ENCODE results near the gene TRAPPC10. TPM values are rescaled to one million over a fixed set of nuclear protein-coding genes. Genes with fewer than 3 reads are reported as not detected.

TRAPPC10 gene
- polyA plus RNA-seq, 3 donors: 32.5 to 39.4 (median 39.1) TPM

GRCh38 chr21:43997766-43998742 is 14.1 kb upstream of the TRAPPC10 start:
- no peak for DNase-seq (ENCODE audit: low read depth in 3 of 3, low spot score in 2 of 3)

DNA sequence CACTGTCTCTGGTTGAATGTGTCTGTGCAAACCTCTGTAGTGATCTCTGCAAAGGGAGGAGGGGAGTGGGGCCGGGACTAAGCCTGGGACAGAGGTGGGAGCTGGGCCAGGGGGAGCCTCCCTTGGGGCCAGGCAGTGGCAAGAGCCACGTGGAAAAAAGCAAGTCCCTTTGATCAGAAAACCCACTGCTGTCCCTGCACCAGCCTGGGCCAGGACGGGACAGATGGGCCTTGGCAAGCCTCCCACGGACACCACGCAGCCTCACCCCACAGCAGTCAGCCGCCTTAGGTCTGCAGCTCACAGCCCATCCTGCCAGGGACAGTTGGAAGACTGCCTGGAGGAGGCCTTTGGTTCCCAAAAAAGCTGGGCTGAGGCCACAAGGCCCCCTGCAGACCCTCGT is 11.7 kb upstream of the TRAPPC10 start:
- no peak for DNase-seq (ENCODE audit: low read depth in 3 of 3, low spot score in 2 of 3)

DNA sequence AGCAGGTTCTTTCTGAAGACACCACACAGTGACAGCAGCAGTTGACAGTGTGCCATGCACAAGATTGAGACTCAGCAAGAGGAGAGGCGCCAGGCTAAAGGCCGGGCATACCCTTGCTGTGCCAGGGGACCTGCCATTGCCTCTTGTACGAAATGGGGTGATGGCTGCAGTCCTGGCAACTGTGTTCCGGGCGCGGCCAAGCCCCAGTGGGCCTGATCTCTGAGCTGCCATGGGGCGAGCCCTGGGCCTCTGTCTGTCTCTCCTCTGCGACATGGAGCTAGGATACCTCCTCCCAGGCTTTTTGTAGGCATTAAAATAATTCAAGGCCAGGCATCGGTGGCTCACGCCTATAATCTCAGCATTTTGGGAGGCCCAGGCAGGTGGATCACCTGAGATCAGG is 9.6 kb upstream of the TRAPPC10 start:
- DNase-seq (ENCODE audit: low read depth in 3 of 3, low spot score in 2 of 3): no peak

- DNase-seq (ENCODE audit: low read depth in 3 of 3, low spot score in 2 of 3): no peak
Measured at GRCh38 chr21:44003307-44003966, 8.7 kb upstream of the TRAPPC10 start.

DNA sequence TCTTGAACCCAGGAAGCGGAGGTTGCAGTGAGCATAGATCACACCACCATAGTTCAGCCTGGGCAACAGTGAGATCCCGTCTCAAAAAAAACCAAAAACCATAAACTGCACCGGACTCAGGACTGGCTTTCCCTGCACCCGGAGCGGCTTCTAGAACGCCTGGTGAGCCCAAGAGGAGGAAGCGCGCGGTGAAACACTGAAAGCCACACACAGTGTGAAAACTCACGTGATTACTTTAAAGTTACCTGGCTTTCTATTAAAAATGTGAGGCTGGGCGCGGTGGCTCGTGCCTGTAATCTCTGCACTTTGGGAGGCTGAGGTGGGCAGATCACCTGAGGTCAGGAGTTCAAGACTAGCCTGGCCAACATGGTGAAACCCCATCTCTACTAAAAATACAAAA is 7.0 kb upstream of the TRAPPC10 start:
- no peak for DNase-seq (ENCODE audit: low read depth in 3 of 3, low spot score in 2 of 3)

- DNase-seq (ENCODE audit: low read depth in 3 of 3, low spot score in 2 of 3): no peak
Measured at GRCh38 chr21:44005593-44005992, 6.5 kb upstream of the TRAPPC10 start.

GRCh38 chr21:44006017-44006619 is 6.0 kb upstream of the TRAPPC10 start:
- no peak for DNase-seq (ENCODE audit: low read depth in 3 of 3, low spot score in 2 of 3)

GRCh38 chr21:44006656-44007055 is 5.5 kb upstream of the TRAPPC10 start:
- DNase-seq (ENCODE audit: low read depth in 3 of 3, low spot score in 2 of 3): no peak

DNA sequence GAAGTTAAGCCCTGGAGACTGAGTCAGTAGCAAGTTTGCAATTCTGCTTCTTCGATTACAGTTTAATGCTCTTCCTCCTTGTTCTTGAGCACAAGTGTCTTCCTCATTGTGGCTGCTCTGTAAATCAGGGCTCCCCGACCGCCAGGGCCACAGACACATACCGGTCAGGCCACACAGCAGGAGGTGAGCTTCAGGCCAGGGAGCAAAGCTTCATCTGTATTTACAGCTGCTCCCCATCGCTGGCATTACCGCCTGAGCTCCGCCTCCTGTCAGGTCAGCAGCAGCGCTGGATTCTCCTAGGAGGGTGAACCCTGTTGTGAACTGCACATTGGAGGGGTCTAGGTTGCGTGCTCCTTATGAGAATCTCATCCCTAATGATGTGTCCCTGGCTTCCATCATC is 1.7 kb upstream of the TRAPPC10 start:
- DNase-seq (ENCODE audit: low read depth in 3 of 3, low spot score in 2 of 3): no peak

- no peak for DNase-seq (ENCODE audit: low read depth in 3 of 3, low spot score in 2 of 3)
Measured at GRCh38 chr21:44011123-44011522, 986 bp upstream of the TRAPPC10 start.

GRCh38 chr21:44012474-44013379 is 618 bp downstream of the TRAPPC10 start:
- DNase-seq (ENCODE audit: low read depth in 3 of 3, low spot score in 2 of 3): no peak

DNA sequence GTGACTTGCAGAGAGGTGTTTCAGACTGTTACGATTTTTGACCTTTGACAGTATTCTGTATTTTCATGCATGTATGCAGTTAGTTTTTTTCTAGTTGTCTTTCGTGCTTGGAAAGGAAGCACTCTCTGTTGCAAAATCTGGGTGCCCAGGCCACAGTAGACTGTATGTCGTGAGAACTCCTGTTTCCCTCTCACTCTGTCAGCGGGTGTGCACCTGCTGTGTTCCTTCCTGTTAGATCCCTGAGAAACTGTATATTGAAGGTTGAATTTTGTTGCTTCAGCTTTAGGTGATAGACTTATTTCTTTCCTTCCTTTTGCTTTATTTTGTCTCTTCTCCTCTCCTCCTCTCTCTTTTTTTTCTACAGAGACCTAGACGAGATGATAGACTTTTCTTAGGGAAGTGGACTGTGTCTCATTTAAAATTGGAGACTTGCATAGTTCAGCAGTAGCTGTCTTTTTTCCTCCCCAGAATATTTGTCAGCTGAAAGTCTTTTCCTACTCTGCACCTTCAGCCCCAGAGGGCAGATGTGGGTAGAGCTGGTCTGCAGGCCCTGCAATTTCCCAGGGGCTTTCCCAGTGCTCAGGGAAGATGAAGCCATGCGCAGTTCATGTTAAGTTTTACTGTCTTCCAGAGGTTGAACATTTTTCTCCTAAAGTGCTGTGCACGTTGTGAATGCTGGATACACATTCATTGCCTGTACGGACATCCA is 1.4 kb downstream of the TRAPPC10 start:
- DNase-seq (ENCODE audit: low read depth in 3 of 3, low spot score in 2 of 3): no peak

DNA sequence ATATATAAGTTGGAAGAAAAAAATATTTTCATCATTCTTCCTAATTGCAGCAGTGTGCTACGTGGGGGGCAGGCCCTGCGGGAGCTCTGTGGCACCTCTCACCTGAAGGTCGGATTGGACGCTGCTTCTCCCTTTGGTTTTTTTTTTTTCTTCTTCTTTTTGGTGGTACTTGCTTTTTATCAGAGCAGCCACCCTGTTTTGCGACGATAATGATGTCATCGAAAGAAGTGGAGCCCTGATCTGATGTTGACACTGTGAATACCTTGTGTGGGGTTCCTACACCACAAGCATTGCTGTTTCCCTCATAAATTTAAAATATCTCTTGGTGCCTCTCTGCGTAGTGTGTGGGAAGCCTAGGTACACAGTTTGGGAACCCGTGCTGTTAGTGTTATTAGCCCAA is 5.5 kb downstream of the TRAPPC10 start:
- no peak for DNase-seq (ENCODE audit: low read depth in 3 of 3, low spot score in 2 of 3)

DNA sequence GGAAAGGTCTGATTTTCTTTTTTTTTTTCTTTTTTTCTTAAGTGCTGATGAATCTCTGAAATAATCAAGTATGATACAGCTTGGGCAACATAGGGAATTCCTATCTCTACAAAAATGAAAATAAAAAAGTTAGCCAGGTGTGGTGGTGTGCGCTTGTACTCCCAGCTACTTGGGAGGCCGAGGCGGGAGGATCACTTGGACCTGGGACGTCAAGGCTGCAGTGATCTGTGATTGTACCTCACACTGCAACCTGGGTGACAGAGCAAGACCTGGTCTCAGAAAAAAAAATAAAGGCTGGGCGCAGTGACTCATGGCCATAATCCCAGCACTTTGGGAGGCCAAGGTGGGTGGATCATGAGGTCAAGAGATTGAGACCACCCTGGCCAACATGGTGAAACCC is 6.0 kb downstream of the TRAPPC10 start:
- DNase-seq (ENCODE audit: low read depth in 3 of 3, low spot score in 2 of 3): no peak

DNA sequence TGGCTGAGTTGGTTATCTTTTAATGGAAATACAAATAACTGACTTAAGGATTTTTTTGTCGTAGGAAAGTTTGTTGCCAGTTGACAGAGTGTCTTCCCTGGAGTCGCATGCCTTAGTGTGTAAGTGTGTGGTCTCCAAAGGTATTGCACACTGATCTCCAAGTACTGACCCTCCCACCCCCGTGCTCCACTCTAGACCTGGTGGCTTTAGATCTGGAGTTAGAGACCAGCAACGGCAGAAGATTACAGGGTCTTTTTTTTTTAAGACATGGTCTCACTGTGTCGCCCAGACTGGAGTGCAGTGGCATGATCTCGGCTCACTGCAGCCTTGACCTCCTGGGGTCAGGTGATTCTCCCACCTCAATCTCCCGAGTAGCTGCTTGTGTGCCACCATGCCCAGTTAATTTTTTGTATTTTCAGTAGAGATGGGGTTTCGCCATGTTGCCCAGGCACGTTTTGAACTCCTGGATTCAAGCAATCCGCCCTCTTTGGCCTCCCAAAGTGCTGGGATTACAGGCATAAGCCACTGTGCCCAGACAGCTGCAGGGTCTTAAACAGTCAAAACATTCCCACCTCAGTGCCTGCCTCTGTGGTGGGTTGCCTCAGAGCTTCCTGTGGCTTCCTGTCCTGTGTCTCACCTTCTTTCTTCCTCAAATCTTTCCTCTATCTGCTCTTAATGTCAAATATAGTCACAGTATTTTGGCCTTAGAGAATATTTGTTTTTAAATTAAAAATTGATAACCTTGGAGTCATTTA is 6.9 kb downstream of the TRAPPC10 start:
- no peak for DNase-seq (ENCODE audit: low read depth in 3 of 3, low spot score in 2 of 3)

DNA sequence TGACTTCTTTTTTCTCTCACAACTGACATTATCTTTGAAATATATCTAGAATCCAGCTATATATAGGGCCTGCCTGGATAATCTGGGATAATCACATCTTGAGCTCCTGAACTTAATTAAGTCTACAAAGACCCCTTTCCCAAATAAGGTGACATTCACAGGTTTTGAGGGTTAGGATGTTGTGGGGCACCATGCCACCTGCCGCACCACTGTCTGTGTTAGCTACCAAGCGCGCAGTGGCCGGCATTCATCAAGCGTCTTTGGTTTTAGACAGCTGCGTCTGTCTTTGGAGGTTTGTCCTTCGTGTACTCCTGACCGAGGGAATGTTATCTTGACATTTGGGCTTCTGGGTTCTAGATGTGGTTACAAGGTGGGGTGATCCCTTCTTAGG is 7.5 kb downstream of the TRAPPC10 start:
- no peak for DNase-seq (ENCODE audit: low read depth in 3 of 3, low spot score in 2 of 3)

- DNase-seq (ENCODE audit: low read depth in 3 of 3, low spot score in 2 of 3): no peak
Measured at GRCh38 chr21:44020551-44020950, 8.4 kb downstream of the TRAPPC10 start.

GRCh38 chr21:44021064-44021463 is 9.0 kb downstream of the TRAPPC10 start:
- DNase-seq (ENCODE audit: low read depth in 3 of 3, low spot score in 2 of 3): no peak

- DNase-seq (ENCODE audit: low read depth in 3 of 3, low spot score in 2 of 3): no peak
Measured at GRCh38 chr21:44024257-44024656, 12.1 kb downstream of the TRAPPC10 start.

Measured in right renal cortex interstitium (tissue), 3 donors.